ENCODE data around the gene MCHR1. TPM values are rescaled to one million over a fixed set of nuclear protein-coding genes. Genes with fewer than 3 reads are reported as not detected.

MCHR1 gene
- total and polyA plus RNA-seq, 9 of the 15 experiments (the other 6 are each of a cell fraction or from before 2014, with no cell fraction given), result 0.03 to 0.50 TPM; not detected in 7

DNA sequence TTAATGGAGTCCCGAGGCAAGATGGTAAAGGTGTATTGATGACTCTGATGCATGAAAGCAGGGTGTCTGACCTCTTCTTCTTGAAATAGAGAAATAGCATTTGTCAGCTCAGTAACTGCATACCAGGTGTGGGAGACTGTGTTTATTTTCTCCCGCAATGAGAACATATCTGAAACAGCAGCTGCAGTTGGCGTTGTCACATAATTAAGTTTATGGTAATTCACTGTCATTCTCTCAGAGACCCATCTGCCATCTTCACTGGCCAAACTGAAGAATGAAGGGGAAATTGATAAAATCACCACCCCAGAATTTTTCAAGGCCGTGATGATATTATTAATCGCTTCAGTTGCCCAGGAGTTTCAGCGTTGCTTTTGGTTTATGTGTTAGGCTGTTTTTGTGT is 20.1 kb upstream of the MCHR1 start (continued):
- no peak for TF ChIP-seq KLF16 (IDR thresholded peaks at IDR 0.05)
- no peak for TF ChIP-seq HDAC1 (IDR thresholded peaks at IDR 0.05)
- TF ChIP-seq C11orf30 (IDR thresholded peaks at IDR 0.05; ENCODE audit: low read depth), result no peak

DNA sequence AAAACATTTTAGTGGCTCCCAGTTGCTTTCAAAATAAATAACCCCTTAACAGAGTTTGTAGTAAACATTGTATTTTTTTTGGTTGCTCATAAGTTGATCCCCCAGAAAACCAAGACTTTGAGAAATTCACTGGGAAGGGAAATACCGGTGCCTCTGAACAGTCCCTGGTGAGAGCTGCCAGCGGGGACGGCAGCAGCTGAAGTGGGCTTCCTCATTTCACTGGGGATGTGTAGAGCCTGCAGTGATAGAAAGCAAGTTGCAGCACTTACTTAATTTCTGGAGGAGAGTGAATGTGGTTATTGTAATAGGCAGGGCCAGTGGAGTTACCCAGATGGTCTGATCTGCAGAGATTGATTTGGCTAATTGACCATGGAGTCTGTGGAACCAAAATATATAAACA is 18.6 kb upstream of the MCHR1 start:
- Histone ChIP-seq H3K4me2 (ENCODE audit: insufficient read depth, low read length) (no peak overlapping the region), H2AFZ (ENCODE audit: low read depth, low read length) (no peak overlapping the region), H3K27me3 (ENCODE audit: control insufficient read depth in 2 of 2, insufficient read depth in 2 of 2, low read length in 2 of 2) (no peaks in the 10 kb centered on the region), H4K20me1 (replicated peaks; ENCODE audit: control insufficient read depth, insufficient read depth, low read length) (no peaks in the 10 kb centered on the region), H3K79me2 (ENCODE audit: control insufficient read depth, insufficient read depth, low read length) (no peaks in the 10 kb centered on the region), H3K9me3 (replicated peaks; ENCODE audit: control insufficient read depth, insufficient read depth, low read depth, low read length) (no peaks in the 10 kb centered on the region), H3K4me3 (no peak overlapping the region), H3K4me1 (replicated peaks in 1 of 2; ENCODE audit: control insufficient read depth in 2 of 2, insufficient read depth in 2 of 2, low read length in 2 of 2) (no peaks in the 10 kb centered on the region; a peak in 1 of 5 replicates), H3K9me1 (ENCODE audit: control insufficient read depth, insufficient read depth, low read length) (no peaks in the 10 kb centered on the region), H3K27ac (ENCODE audit: extremely low read depth, low read depth, low read length) (no peak overlapping the region), H3K9ac (ENCODE audit: insufficient read depth in 1 of 2, low read depth in 2 of 2, low read length in 2 of 2) (no peak overlapping the region), H3K36me3 (ENCODE audit: control insufficient read depth, insufficient read depth, low read length) (no peaks in the 10 kb centered on the region)
- TF ChIP-seq SPI1 (IDR thresholded peaks at IDR 0.05; ENCODE audit: borderline replicate concordance, low read depth, low read length), result peak; percentile 19; the same call in 1 of the 2 replicates
- no peak for TF ChIP-seq SRSF9 (IDR thresholded peaks at IDR 0.05; ENCODE audit: borderline replicate concordance, low read depth, low read length)
- no peak for TF ChIP-seq ZNF699 (CRISPR knock-in tag; IDR thresholded peaks at IDR 0.05; ENCODE audit: insufficient replicate concordance)
- no peak for TF ChIP-seq TAF7 (tag; IDR thresholded peaks at IDR 0.05)
- TF ChIP-seq SMC3 (conservative IDR thresholded peaks at IDR 0.05; ENCODE audit: insufficient read depth, low read depth, low read length), result no peak
- no TSS peak for BruUV-seq (replicated peaks)
- FAIRE-seq (no peak), DNase-seq (ENCODE audit: extremely low read depth in 1 of 4, low spot score in 3 of 4) (no peak), ATAC-seq (no peak)
- POLR2A ChIA-PET, result interaction anchor here (2.6 kb wide), 1 partner anchor 9 kb away, joined by 14 read pairs; no protein-coding TSS in a partner anchor
- intact Hi-C loops (cut with micrococcal nuclease), result no loop called here
- WGBS (ENCODE audit: insufficient coverage, low coverage, missing lambda C conversion rate), result 48% methylated on average over 3 of the region's 3 CpGs
- in situ Hi-C loops (cut with MboI), result no loop called here
- CTCF ChIA-PET (ENCODE audit: low intra/inter-chr PET ratio), result no interaction called here

All from K562 (cell line).